B cell (primary cell): ENCODE results near the gene PCNX4. TPM values are rescaled to one million over a fixed set of nuclear protein-coding genes. Genes with fewer than 3 reads are reported as not detected.

Source experiments
- ATAC-seq: fragments of 200-7000 bp; cut with Tn5 transposase; one replicate; pipeline ENCODE4 v1.10.0; 2021; ENCODE audit warnings: low read depth, mild to moderate bottlenecking, moderate number of reproducible peaks, moderate library complexity
- CTCF ChIA-PET: fragments of 350-600 bp; sonication (Branson Sonifier 250); formaldehyde crosslinking; loops from one replicate; lab custom pipeline; 2021; ENCODE audit warnings: antibody characterized with exemption, inconsistent platforms; lab: Charles Lee
- POLR2A ChIA-PET: fragments of 350-600 bp; sonication (Branson Sonifier 250); formaldehyde crosslinking; loops from one replicate; lab custom pipeline; 2021; ENCODE audit warnings: antibody characterized with exemption; lab: Charles Lee
- DNase-seq: peaks from one replicate; pipeline ENCODE4 v3.0.0; 2013
- H2AFZ ChIP-seq: 2 replicates; pipeline ENCODE4 v1.6.1; 2012; ENCODE audit warnings: mild to moderate bottlenecking, low read depth, low read length; ENCODE audit not compliant: insufficient read depth, poor library complexity, severe bottlenecking
- H3K27ac ChIP-seq, 2 donors: 1 replicate in 1 of 2; 2 replicates in 1 of 2; pipeline ENCODE4 v1.5.1; 2012 to 2013; ENCODE audit warnings: low read length in 2 of 2, mild to moderate bottlenecking in 2 of 2, moderate library complexity in 1 of 2
- H3K27me3 ChIP-seq, 4 experiments: fragments of 200-600 bp in 1 of 4; sonication (generic) in 1 of 4; replicated peaks in 1 of 4; 1 replicate in 2 of 4; 2 replicates in 2 of 4; pipeline versions ENCODE4 v1.6.1 to v1.7.0; 2013 to 2016; ENCODE audit warnings: low read length in 3 of 4, mild to moderate bottlenecking in 2 of 4, mixed read lengths in 1 of 4, moderate library complexity in 1 of 4; ENCODE audit not compliant: insufficient read depth in 4 of 4, control insufficient read depth in 3 of 4; ENCODE audit errors: control extremely low read depth in 1 of 4
- H3K36me3 ChIP-seq, 2 experiments: replicated peaks in 1 of 2; 1 replicate in 1 of 2; 2 replicates in 1 of 2; pipeline versions ENCODE4 v1.6.1 to v1.7.1; 2013; ENCODE audit warnings: low read length in 1 of 2; ENCODE audit not compliant: insufficient read depth in 2 of 2, control insufficient read depth in 1 of 2; ENCODE audit errors: control extremely low read depth in 1 of 2, extremely low read depth in 1 of 2
- H3K4me1 ChIP-seq, 2 donors: fragments of 200-600 bp in 1 of 2; sonication (generic) in 1 of 2; 1 replicate in 1 of 2; 2 replicates in 1 of 2; pipeline versions ENCODE4 v1.5.1 to v1.6.1; 2013 to 2017; ENCODE audit warnings: low read length in 2 of 2; ENCODE audit not compliant: control insufficient read depth in 2 of 2, insufficient read depth in 2 of 2
- H3K4me2 ChIP-seq: replicated peaks from 2 replicates; pipeline ENCODE3; 2012; ENCODE audit warnings: mild to moderate bottlenecking, low read depth, low read length; ENCODE audit not compliant: poor library complexity, severe bottlenecking
- H3K4me3 ChIP-seq, 5 experiments: fragments of 200-600 bp in 1 of 5; sonication (generic) in 1 of 5; 1 replicate in 3 of 5; 2 replicates in 2 of 5; pipeline versions ENCODE4 v1.5.1 to v1.7.0; 2011 to 2016; ENCODE audit warnings: low read length in 4 of 5, mild to moderate bottlenecking in 4 of 5, low read depth in 2 of 5, control low read depth in 1 of 5, moderate library complexity in 1 of 5; ENCODE audit not compliant: insufficient read depth in 1 of 5; ENCODE audit errors: control extremely low read depth in 1 of 5, extremely low read depth in 1 of 5
- H3K79me2 ChIP-seq: fragments of 200-600 bp; sonication (generic); one replicate; pipeline ENCODE4 v1.6.0; 2016; ENCODE audit warnings: low read length; ENCODE audit not compliant: control insufficient read depth, insufficient read depth
- H3K9ac ChIP-seq: fragments of 200-600 bp; sonication (generic); 2 replicates; pipeline ENCODE4 v1.6.1; 2017; ENCODE audit warnings: mild to moderate bottlenecking, low read length, moderate library complexity
- H3K9me3 ChIP-seq, 3 donors: one replicate each; pipeline versions ENCODE4 v1.6.1 to v1.7.1; 2013; ENCODE audit warnings: low read length in 2 of 3; ENCODE audit not compliant: control insufficient read depth in 2 of 3, insufficient read depth in 1 of 3; ENCODE audit errors: control extremely low read depth in 1 of 3
- H4K20me1 ChIP-seq: 2 replicates; pipeline ENCODE4 v1.6.0; 2012; ENCODE audit warnings: mild to moderate bottlenecking, low read length; ENCODE audit not compliant: insufficient read depth, control insufficient read depth, poor library complexity, severe bottlenecking
- H3K27ac Mint-ChIP-seq: one replicate; pipeline ENCODE4 v1.8.0; 2021; ENCODE audit warnings: mixed read lengths
- H3K27me3 Mint-ChIP-seq: one replicate; pipeline ENCODE4 v1.8.0; 2021; ENCODE audit warnings: mixed read lengths
- H3K4me1 Mint-ChIP-seq: one replicate; pipeline ENCODE4 v1.8.0; 2021; ENCODE audit warnings: mixed read lengths
- H3K4me3 Mint-ChIP-seq: one replicate; pipeline ENCODE4 v1.8.0; 2021; ENCODE audit warnings: mixed read lengths
- H3K9me3 Mint-ChIP-seq: one replicate; pipeline ENCODE4 v1.8.0; 2022; ENCODE audit warnings: mixed read lengths; ENCODE audit not compliant: insufficient read depth
- CTCF ChIP-seq: fragments of 200-600 bp; IDR thresholded peaks from one replicate; pipeline ENCODE4 v1.8.0; 2022; ENCODE audit warnings: antibody characterized with exemption, mild to moderate bottlenecking
- EZH2 ChIP-seq: IDR thresholded peaks from 2 replicates; pipeline ENCODE4 v1.6.1; 2012; ENCODE audit warnings: borderline replicate concordance, low read depth, mild to moderate bottlenecking, moderate library complexity, low read length; ENCODE audit not compliant: insufficient read depth, poor library complexity, severe bottlenecking
- WGBS: methylation state at CpG from one replicate; pipeline ENCODE4 v1.1.5; 2013; ENCODE audit warnings: missing lambda C conversion rate; ENCODE audit not compliant: insufficient coverage; 5-methylcytosine and 5-hydroxymethylcytosine counted together
- intact Hi-C: fragments of 100-400 bp; cut with micrococcal nuclease; formaldehyde crosslinking; loops from one replicate; pipeline ENCODE4 v1.10.0; 2022
- polyA plus RNA-seq: library from polyadenylated mRNA; depleted of rRNA; stranded (reverse); fragments of >200 nt; gene quantifications from 2 replicates; pipeline ENCODE4 v1.2.3, GENCODE V29; 2012
- total RNA-seq, 2 donors: library from RNA; stranded (reverse); fragments of 120-200 nt in 1 of 2; gene quantifications; 1 replicate in 1 of 2; 2 replicates in 1 of 2; pipeline versions ENCODE4 v1.2.3 to v1.2.4, GENCODE V29; 2013 to 2022

The PCNX4 gene
- total and polyA plus RNA-seq, 2 donors (not counting 1 experiment from before 2014, with no cell fraction given) = 17.8 to 53.4 TPM

GRCh38 chr14:60169722-60170121 is 78.0 kb downstream of the PCNX4 start:
- H2AFZ ChIP-seq = no peak overlapping the region
- POLR2A ChIA-PET = no interaction called here
- no peak overlapping the region for H3K4me3 ChIP-seq
- intact Hi-C loops = no loop called here
- Mint-ChIP-seq H3K27ac (no peak overlapping the region), H3K9me3 (no peaks in the 10 kb centered on the region), H3K4me3 (no peak overlapping the region), H3K27me3 (no peaks in the 10 kb centered on the region), H3K4me1 (peaks cover 15% of the 10 kb centered on the region)
- peaks cover 14% of the 10 kb centered on the region for H3K79me2 ChIP-seq
- no peaks in the 10 kb centered on the region for H3K36me3 ChIP-seq
- ATAC-seq (no peak), DNase-seq (no peak)
- H3K9ac ChIP-seq = no peak overlapping the region
- no peaks in the 10 kb centered on the region for H4K20me1 ChIP-seq
- H3K4me1 ChIP-seq = peaks cover 12 to 13% of the 10 kb centered on the region in 2 donors
- H3K9me3 ChIP-seq = no peaks in the 10 kb centered on the region
- no peaks in the 10 kb centered on the region for H3K27me3 ChIP-seq
- WGBS = no CpG with 5 or more reads among the region's 3 CpGs
- no peak overlapping the region for H3K4me2 ChIP-seq
- CTCF ChIA-PET = interaction anchor here (1.1 to 6.9 kb wide), 2 partner anchors 14 to 205 kb away, joined by 3 to 51 read pairs; no protein-coding TSS in a partner anchor
- TF ChIP-seq CTCF (no peak), EZH2 (no peak)
- no peak overlapping the region for H3K27ac ChIP-seq

DNA sequence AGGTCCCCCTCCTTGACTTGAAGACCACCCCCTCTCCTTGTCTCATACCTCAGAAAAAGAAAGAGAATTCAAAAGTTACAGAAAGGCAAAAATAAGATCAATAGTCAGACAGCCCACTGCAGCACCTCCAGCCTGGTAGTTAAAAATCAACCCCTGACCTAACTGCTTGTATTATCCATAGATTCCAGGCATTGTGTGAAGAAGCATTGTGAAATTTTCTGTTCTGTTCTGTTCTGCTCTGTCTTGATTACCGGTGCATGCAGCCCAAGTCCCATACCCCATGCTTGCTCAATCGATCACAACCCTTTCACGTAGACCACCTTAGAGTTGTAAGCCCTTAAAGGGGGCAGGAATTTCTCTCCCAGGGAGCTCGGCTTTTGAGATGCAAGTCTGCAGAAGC is 79.2 kb downstream of the PCNX4 start:
- DNase-seq = no peak
- H4K20me1 ChIP-seq = no peaks in the 10 kb centered on the region
- H3K4me2 ChIP-seq = no peak overlapping the region
- no peaks in the 10 kb centered on the region for H3K9me3 ChIP-seq
- intact Hi-C loops = no loop called here
- no peak overlapping the region for H3K9ac ChIP-seq
- Mint-ChIP-seq H3K9me3 (no peaks in the 10 kb centered on the region), H3K27ac (no peak overlapping the region), H3K4me1 (peaks cover 12% of the 10 kb centered on the region), H3K4me3 (no peak overlapping the region), H3K27me3 (peaks cover 3% of the 10 kb centered on the region)
- H3K27me3 ChIP-seq = no peaks in the 10 kb centered on the region
- no peak overlapping the region for H3K4me3 ChIP-seq
- CTCF ChIA-PET = interaction anchor here (1.2 to 6.9 kb wide), 2 partner anchors 13 to 206 kb away, joined by 5 to 51 read pairs; no protein-coding TSS in a partner anchor
- H3K79me2 ChIP-seq = peaks cover 7% of the 10 kb centered on the region
- H2AFZ ChIP-seq = no peak overlapping the region
- POLR2A ChIA-PET = no interaction called here
- TF ChIP-seq EZH2 = no peak
- no peak for TF ChIP-seq CTCF
- H3K27ac ChIP-seq = no peak overlapping the region
- ATAC-seq = no peak
- H3K36me3 ChIP-seq = no peaks in the 10 kb centered on the region
- WGBS = no CpG with 5 or more reads among the region's 4 CpGs
- H3K4me1 ChIP-seq = peaks cover 6 to 8% of the 10 kb centered on the region in 2 donors
